Neural cell (in vitro differentiated cells): ENCODE measurements around the gene MAVS.

Experiments used
- CTCF ChIP-seq: fragments of 450-650 bp; IDR thresholded peaks from 2 replicates; pipeline ENCODE4 v1.5.1; 2014; ENCODE audit warnings: antibody characterized with exemption, mild to moderate bottlenecking, moderate library complexity; ENCODE audit not compliant: poor library complexity, severe bottlenecking
- EP300 ChIP-seq: fragments of 450-650 bp; conservative IDR thresholded peaks from 2 replicates; pipeline ENCODE4 v1.6.1; 2014; ENCODE audit warnings: antibody characterized with exemption, mild to moderate bottlenecking, moderate library complexity; ENCODE audit not compliant: poor library complexity, severe bottlenecking
- EZH2 ChIP-seq: fragments of 200-600, 300-800 bp; shearing (Covaris generic), sonication (generic); IDR thresholded peaks from 2 replicates; pipeline ENCODE4 v1.6.1; 2014; ENCODE audit warnings: antibody characterized with exemption, low read length, borderline replicate concordance, mild to moderate bottlenecking; ENCODE audit not compliant: insufficient read depth, poor library complexity, severe bottlenecking
- MXI1 ChIP-seq: fragments of 450-650 bp; conservative IDR thresholded peaks from 2 replicates; pipeline ENCODE4 v1.6.1; 2014; ENCODE audit warnings: antibody characterized with exemption, mild to moderate bottlenecking; ENCODE audit not compliant: poor library complexity, severe bottlenecking
- POLR2AphosphoS5 ChIP-seq: IDR thresholded peaks from 2 replicates; pipeline ENCODE4 v1.6.1; 2012
- RAD21 ChIP-seq: fragments of 450-650 bp; conservative IDR thresholded peaks from 2 replicates; pipeline ENCODE4 v1.6.1; 2014; ENCODE audit warnings: antibody characterized with exemption, mild to moderate bottlenecking, moderate library complexity
- REST ChIP-seq: IDR thresholded peaks from 2 replicates; pipeline ENCODE4 v1.6.1; 2012; ENCODE audit warnings: borderline replicate concordance
- SMC3 ChIP-seq: fragments of 450-650 bp; conservative IDR thresholded peaks from 2 replicates; pipeline ENCODE4 v1.6.1; 2014; ENCODE audit warnings: antibody characterized with exemption, mild to moderate bottlenecking, moderate library complexity; ENCODE audit not compliant: poor library complexity
- TAF1 ChIP-seq: IDR thresholded peaks from 2 replicates; pipeline ENCODE4 v1.6.1; 2012; ENCODE audit warnings: low read depth

GRCh38 chr20:3842348-3842930 is 4.2 kb upstream of the MAVS start:
- TF ChIP-seq TAF1 (no peak), CTCF (no peak), SMC3 (no peak), REST (no peak), RAD21 (no peak), EP300 (no peak), EZH2 (no peak), POLR2AphosphoS5 (no peak), MXI1 (no peak)
